PFSK-1 (cell line): Measurements from ENCODE around the gene RDH12.

Experiments used
- FOXP2 ChIP-seq: optimal IDR thresholded peaks from 2 replicates; pipeline ENCODE3; 2011; ENCODE audit warnings: borderline replicate concordance, control low read depth, inconsistent platforms; ENCODE audit not compliant: insufficient read depth; ENCODE audit errors: extremely low read length, extremely low read depth
- POLR2AphosphoS5 ChIP-seq: IDR thresholded peaks from 2 replicates; pipeline ENCODE4 v1.6.1; 2012; ENCODE audit warnings: low read depth, mild to moderate bottlenecking, control low read depth, low read length, moderate library complexity
- SIN3A ChIP-seq: IDR thresholded peaks from 2 replicates; pipeline ENCODE4 v1.6.1; 2012; ENCODE audit warnings: mild to moderate bottlenecking, low read length, moderate library complexity, borderline replicate concordance; ENCODE audit not compliant: insufficient read depth
- TAF1 ChIP-seq: IDR thresholded peaks from 2 replicates; pipeline ENCODE4 v1.6.1; 2012; ENCODE audit warnings: low read length, control low read depth, borderline replicate concordance; ENCODE audit not compliant: insufficient read depth
- TF ChIP-seq, protein P1 (sequence below), 2 experiments: IDR thresholded peaks; 2 replicates each; pipeline versions ENCODE4 v1.6.1 to v1.8.0; 2011 to 2012; ENCODE audit warnings: low read depth in 2 of 2, low read length in 2 of 2, control low read depth in 1 of 2, inconsistent platforms in 1 of 2, mild to moderate bottlenecking in 1 of 2, moderate library complexity in 1 of 2; ENCODE audit not compliant: insufficient read depth in 1 of 2

DNA sequence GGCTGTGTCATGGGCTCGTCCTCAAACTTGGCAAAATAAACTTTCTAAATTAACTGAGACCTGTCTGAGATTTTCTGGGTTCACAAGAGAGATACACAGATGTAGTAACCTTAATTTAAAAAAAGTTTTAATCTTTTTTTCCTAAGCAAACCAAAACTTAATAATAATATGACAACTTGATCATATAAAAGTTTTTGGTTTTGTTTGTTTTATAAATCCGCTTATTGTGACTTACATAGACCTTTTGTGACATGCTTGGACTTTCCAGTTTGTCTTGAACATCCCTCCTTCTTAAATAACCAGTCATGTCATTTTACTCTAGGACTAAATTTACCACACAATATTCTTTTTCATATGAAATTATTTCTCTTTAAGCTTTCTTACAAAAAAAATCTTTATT lies 8.5 kb downstream of the RDH12 start:
- TF ChIP-seq, protein P1, sequence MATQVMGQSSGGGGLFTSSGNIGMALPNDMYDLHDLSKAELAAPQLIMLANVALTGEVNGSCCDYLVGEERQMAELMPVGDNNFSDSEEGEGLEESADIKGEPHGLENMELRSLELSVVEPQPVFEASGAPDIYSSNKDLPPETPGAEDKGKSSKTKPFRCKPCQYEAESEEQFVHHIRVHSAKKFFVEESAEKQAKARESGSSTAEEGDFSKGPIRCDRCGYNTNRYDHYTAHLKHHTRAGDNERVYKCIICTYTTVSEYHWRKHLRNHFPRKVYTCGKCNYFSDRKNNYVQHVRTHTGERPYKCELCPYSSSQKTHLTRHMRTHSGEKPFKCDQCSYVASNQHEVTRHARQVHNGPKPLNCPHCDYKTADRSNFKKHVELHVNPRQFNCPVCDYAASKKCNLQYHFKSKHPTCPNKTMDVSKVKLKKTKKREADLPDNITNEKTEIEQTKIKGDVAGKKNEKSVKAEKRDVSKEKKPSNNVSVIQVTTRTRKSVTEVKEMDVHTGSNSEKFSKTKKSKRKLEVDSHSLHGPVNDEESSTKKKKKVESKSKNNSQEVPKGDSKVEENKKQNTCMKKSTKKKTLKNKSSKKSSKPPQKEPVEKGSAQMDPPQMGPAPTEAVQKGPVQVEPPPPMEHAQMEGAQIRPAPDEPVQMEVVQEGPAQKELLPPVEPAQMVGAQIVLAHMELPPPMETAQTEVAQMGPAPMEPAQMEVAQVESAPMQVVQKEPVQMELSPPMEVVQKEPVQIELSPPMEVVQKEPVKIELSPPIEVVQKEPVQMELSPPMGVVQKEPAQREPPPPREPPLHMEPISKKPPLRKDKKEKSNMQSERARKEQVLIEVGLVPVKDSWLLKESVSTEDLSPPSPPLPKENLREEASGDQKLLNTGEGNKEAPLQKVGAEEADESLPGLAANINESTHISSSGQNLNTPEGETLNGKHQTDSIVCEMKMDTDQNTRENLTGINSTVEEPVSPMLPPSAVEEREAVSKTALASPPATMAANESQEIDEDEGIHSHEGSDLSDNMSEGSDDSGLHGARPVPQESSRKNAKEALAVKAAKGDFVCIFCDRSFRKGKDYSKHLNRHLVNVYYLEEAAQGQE (IDR thresholded peaks at IDR 0.05; ENCODE audit: insufficient read depth in 1 of 2, low read depth in 2 of 2, low read length in 2 of 2): no peak
- TF ChIP-seq TAF1 (no peak), POLR2AphosphoS5 (no peak), SIN3A (no peak), FOXP2 (no peak)
